GM18498 (cell line): ENCODE measurements around the gene FMNL2.

Experiments
- ATAC-seq: cut with Tn5 transposase; IDR thresholded peaks from one replicate; pipeline ENCODE4 v1.9.1; 2021; ENCODE audit warnings: mild to moderate bottlenecking, moderate library complexity; ENCODE audit not compliant: unreplicated experiment

Gene FMNL2

DNA sequence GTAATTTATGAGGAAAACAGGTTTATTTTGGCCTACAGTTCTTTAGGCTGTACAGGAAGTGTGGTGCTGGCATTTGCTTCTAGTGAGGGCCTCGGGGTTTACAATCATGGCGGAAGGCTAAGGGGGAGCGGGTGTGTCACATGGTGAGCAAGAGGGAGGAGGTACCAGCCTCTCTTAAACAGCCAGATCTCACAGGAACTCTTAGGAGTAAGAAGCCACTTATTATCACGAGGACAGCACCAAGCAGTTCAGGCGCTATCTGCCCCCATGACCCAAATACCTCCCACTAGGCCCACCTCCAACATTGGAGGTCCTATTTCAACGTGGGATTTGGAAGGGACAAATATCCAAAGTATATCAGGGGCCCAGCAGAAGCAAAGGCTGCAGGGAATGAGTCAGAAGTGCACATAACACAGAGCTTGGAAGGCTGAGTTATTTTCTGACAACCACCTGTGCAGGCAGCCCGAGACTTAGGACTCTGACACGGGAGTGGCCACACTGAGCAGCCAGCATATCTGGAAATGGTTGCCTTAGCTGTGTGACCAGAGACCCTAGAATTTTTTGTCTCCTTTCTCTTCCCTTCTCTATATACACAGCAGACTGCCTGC, 211.4 kb downstream of the FMNL2 start:
- ATAC-seq = no peak

DNA sequence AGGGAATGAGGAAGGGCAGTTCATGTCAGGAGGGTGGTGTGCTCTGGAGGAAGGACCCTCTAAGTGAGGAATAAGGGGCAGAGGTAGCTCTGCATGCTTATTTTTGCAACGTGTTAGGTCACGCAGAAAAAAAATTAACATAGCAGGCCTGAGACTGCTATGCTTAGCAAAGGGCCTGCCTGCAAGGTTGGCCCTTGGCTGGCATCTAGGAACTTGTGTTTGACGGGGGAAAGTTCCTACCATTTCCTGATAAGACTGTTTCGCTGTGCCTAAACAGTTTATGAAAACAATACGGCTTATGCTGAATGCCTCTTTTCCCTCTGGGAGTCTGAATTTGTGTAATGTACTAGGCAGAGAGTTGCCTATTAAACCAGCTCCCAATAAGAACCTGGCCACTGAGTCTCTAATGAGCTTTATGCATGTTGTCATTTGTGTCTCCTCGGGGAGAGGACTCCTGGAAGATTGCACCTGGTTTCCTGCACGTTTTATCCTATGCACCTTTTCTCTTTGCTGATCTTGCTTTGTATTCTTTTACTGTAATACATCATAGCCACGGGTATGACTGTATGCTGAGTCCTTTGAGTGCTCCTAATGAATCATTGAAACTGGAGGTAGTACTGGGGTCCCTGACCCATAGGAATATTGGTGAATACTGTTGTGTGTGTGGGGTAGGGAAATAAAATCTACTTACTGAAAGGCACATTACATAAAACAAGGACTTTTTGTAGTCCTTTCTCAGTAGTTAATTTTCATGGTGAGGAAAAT, 213.3 kb downstream of the FMNL2 start:
- no peak for ATAC-seq

GRCh38 chr2:152548996-152549395, 214.0 kb downstream of the FMNL2 start:
- ATAC-seq = no peak

DNA sequence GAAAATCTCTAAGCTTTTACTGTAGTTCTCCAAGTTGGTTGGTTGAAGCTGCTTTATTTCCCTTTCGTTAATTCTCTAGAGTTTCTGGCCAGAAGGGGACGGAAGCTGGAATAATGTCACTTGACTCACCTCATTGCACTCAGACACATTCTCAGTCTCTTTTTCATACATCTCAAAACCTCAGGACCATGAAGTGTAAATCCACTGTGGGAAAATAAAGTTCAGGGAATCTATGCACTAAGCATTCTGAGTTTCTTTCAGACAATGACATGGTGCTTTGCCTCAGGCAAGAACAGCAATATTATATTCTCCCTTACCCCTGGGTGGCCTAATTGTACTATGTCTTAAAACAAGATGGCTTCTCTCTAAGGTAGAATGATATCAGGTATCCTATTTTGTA, 214.4 kb downstream of the FMNL2 start:
- no peak for ATAC-seq

- ATAC-seq = no peak
Observed at GRCh38 chr2:152550386-152550785, 215.4 kb downstream of the FMNL2 start.

DNA sequence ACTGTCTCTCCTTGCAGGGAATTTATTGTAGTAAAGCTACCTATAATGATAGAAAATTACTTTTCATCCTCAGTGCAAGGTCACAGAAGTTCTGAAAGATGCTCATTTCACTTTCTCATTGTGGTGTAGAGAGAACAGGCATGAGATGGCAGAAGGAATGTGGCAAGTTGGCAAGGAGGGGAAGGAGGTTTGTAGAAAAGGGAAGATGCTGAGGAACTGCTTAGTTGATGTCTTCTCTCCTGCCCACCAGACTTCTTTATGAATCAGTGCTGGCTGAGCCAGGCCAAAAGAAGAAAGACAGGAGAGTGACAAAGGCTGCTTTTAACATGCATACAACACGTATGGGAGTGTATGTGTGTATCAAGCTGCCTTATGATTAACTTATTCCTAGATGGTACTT, 217.9 kb downstream of the FMNL2 start:
- no peak for ATAC-seq

- ATAC-seq = no peak
Observed at GRCh38 chr2:152553518-152553917, 218.5 kb downstream of the FMNL2 start.

GRCh38 chr2:152555048-152555447, 220.1 kb downstream of the FMNL2 start:
- no peak for ATAC-seq

DNA sequence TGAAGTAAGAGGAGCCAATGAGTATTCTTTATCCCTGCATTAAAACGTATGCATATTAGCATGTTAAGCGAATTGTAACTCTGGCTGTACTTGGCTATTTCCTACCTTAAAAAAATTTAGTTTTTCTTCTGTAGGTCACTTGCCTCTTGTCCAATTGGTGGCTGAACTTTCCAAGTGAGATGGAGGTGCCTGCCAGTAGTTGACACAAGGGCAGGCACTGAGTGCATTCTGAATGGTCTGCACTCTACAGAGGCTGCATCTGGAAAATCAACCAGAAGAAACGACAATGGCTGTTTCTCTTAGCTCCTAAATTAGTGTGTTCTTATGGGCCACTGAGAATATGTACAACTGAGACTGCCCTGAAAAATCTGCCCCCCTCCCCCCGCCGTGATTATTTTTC, 221.5 kb downstream of the FMNL2 start:
- no peak for ATAC-seq

GRCh38 chr2:152557273-152557888, 222.4 kb downstream of the FMNL2 start:
- ATAC-seq = no peak

DNA sequence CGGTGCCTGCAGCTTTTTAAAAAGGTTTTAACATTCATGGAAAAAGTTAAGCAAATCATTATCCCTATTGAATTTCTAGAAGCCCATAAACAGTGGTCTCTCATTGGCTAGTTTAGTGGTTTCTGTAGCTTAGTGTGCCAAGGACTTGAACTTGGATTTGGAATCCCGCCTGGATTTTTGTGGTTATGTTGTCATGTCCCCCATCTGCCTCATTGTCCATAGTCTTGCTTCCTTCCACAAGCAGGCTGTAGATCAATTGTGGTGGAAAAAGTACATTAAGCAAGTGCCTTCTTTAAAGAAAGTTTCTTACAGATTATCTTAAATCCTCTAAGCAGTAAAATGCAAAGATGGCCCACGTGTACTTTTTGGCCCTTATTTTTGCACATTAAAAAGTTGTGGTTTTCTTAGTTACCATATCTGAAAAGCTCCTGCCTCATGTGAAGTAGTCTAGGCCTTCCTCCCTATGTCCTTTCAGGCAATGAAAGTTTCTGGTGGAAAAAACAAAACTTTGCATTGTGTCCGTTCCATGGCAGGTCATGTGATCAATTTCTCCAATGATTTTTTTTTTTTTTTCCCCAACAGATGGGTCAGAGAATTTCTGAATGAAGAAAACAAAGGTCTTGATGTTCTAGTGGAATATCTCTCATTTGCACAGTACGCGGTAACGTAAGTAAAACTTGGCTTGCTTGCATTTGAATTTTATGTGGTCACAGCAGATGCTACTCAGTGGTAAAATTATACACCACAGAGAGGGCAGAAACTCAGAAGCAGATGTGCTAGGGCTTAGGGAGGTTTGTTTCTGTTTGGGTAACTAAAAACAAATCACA, 223.4 kb downstream of the FMNL2 start:
- no peak for ATAC-seq

- no peak for ATAC-seq
Observed at GRCh38 chr2:152559008-152559407, 224.0 kb downstream of the FMNL2 start.

- no peak for ATAC-seq
Observed at GRCh38 chr2:152560166-152560565, 225.2 kb downstream of the FMNL2 start.

DNA sequence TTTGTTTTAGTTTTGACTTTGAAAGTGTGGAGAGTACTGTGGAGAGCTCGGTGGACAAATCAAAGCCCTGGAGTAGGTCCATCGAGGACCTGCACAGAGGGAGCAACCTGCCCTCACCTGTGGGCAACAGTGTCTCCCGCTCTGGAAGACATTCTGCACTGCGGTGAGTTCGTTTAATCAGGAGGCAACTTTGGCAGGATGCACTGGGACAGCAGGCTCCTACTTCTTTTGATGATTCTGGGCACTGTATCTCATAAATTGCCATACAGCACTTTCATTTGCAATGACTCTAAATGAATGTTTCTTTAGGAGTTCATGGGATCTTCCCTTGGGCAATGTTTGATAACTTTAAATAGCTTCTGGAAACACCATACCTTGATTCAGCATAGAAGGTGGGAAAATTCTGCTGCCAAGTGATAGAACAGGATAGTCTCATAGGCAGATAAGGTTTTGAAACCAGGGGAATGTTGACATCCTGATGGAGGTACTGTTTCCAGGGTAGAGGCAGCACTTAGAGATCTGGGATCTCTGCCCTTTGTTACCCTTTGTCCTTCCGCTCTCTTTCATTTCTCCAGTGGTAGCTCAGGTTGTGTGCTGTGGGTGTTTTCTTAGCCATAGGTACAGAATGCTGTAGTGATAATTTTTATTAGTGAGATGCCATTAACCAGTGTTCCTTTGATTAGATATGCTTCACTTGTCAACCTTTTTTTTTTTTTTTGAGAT, 226.1 kb downstream of the FMNL2 start:
- no peak for ATAC-seq

DNA sequence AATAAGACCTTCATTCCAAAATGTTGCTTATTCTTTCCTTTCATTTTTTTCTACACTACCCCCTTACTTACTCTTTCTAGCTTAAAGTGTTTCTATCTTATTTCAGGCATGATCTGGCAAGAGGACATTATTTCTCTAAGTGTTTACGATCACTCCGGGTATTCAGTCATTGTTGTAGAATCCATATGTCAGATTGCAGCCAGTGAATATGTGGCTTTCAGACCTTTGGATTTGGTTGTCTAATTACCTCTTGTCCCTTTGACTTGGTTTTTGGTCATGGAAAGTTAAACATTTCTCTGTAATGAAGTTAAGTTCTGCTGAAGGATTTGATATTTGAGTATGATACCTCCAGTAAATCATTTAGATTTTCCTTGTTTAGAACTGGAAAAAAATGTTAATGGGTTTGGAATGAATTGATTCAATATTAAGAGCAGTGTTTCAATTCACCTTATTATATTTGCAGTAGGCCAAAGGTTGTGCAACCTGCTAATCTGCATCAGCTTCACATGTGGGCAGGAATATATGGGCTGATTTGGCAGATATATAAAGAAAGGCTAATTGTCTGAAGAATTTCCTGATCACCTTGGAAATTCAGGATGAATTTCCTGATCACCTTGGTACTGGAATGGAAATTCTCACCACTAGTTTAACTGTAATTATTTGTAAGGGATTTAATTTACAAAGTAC, 227.4 kb downstream of the FMNL2 start:
- ATAC-seq = no peak

GRCh38 chr2:152563764-152564163, 228.8 kb downstream of the FMNL2 start:
- no peak for ATAC-seq

GRCh38 chr2:152564754-152565551, 230.0 kb downstream of the FMNL2 start:
- ATAC-seq = peak; percentile 88

- peak; percentile 72 for ATAC-seq
Observed at GRCh38 chr2:152565884-152566727, 231.1 kb downstream of the FMNL2 start.

DNA sequence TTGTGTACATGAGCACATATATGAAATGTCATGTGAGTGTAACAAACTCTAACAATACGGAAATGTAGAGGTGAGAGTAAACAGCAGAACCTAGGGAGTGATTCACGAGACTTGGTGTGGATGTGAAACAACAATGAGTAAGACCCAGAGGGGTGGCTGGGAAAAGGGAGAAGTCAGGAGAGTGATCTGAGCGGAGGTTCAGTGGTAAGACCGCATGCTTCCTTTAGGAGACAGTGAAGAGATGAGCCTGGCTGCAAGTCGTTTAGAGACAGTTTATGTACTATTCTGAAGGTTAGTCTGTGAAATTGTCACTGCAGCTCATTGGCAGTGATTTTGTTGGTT, 231.7 kb downstream of the FMNL2 start:
- peak; percentile 28 for ATAC-seq
